GM18502 (cell line): Measurements from ENCODE around the gene TEX55.
"Not testable (repeated sequence)": the region's sequence is repeated elsewhere in the genome, so short reads cannot be mapped to it uniquely, and the experiment has no call there.

ENCODE experiments used
- ATAC-seq: cut with Tn5 transposase; IDR thresholded peaks from one replicate; pipeline ENCODE4 v1.9.1; 2021; ENCODE audit warnings: mild to moderate bottlenecking; ENCODE audit not compliant: unreplicated experiment, poor library complexity

The TEX55 gene

DNA sequence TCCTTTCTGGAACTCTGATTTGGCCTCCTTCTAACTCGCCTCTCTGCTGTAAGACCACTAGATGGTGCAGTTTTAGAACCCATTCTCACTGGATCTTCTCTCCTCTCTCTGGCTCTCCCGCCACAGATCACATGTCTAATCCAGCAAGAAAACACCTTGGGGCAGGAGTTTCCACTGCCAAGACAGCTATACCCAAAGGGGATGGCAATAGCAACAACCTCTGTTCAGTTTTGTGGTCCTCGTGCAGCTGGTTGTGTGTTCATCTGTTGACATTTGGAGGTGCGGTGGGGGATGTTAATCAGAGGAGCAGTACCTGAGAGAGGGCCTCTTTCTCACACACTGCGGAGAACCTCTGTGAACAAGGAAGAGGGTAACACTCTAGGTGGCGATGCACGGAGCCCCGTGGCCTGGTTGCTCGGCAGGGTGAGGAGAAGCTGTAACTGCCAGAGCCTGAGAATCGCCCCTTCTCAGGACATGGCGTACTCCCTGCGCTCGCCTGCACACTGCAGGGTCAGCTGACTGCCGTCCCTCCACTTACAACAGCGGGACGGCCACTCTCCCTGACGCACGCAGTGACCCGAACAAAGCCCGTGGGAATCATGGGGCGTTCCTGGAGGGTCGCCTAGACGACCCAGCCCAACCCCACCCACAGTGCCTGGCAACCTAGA is at the start of gene TEX55:
TEX55 (plus strand) TSS at position 666 of the 668 bp plus-strand sequence. CDS start 25 bp downstream, outside the sequence.
- peak; percentile 76 for ATAC-seq

GRCh38 chr3:119098003-119098402 is 48.0 kb upstream of the TEX55 start:
- ATAC-seq = no peak

GRCh38 chr3:119098619-119099222 is 47.2 kb upstream of the TEX55 start:
- ATAC-seq = no peak

GRCh38 chr3:119099785-119100184 is 46.2 kb upstream of the TEX55 start:
- ATAC-seq = no peak

DNA sequence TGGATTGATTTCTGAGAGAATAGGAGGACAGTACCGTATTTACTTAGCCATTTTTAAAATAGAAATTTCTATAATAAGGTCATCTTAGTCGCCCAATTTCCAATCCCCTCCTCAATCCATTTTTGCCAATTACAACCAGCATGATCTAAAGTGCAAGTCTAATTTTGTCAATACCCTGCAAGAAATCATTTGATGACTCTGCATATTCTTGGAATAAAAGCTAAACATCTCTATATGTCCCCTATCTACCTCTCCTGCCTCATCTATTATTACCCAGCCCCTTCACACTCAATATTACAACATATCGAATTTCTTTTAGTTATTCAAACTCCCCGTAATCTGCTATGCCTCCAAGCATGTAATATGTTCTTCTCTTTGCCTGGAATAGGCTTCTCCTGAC is 41.9 kb upstream of the TEX55 start:
- no peak for ATAC-seq

DNA sequence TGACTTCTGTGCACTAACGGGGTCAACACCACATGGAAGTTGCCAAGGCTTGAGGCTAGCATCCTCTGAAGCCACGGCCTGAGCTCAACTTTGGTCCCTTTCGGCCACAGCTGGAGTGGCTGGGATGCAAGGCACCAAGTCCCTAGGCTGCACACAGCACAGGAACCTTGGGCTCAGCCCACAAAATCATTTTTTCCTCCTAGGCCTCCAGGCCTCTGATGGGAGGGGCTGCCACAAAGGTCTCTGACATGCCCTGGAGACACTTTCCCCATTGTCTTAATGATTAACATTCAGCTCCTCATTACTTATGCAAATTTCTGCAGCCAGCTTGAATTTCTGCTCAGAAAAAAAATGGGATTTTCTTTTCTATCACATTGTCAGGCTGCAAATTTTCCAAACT is 27.6 kb upstream of the TEX55 start:
- not testable (repeated sequence) for ATAC-seq

DNA sequence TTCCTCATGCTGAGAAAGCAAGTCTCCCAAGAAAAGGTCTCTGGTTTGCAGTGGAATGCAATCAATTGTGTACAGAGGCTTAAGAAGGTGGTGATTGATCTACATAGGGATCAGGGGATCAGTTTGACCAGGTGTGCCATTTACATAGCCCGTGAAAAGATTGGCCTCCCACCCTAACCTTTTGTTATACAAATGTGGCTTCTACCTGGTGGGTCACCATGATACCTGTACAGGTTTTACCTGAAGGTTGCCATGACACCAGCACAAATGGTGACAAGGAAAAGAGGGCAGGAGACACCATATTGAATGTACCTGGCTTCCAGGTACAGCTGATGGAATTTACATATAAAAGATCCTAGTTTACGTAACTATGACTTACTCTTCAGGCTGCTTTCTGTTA is 25.5 kb upstream of the TEX55 start:
- ATAC-seq = no peak

GRCh38 chr3:119122350-119122749 is 23.6 kb upstream of the TEX55 start:
- no peak for ATAC-seq

DNA sequence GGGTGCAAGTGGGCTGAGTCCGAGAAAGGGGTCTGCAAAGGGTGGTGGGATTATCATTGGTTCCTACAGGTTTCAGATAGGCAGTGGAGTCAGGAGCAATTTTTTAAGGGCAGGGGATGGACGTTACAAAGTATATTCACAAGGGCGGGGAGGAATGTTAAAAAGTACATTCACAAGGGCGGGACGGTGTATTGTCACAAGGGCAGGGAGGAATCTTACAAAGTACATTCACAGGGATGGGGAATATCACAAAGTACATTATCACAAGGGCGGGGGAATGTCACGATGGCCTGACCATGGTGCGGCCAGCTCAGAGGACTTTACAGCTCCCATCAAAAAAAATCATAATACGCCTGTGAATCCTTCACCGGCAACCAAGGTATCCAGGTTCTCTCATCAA is 20.6 kb upstream of the TEX55 start:
- ATAC-seq = no peak

GRCh38 chr3:119125742-119126504 is 20.0 kb upstream of the TEX55 start:
- ATAC-seq = no peak

DNA sequence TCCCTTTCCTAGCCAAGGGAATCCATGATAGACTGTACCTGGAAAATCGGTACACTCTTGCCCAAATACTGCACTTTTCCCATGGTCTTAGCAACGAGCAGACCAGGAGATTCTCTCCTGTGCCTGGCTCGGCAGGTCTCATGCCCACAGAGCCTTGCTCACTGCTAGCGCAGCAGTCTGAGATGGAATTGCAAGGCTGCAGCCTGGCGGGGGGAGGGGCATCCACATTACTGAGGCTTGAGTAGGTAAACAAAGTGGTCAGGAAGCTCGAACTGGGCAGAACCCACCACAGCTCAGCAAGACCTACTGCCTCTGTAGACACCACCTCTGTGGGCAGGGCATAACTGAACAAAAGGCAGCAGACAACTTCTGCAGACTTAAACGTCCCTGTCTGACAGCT is 15.7 kb upstream of the TEX55 start:
- ATAC-seq = not testable (repeated sequence)

DNA sequence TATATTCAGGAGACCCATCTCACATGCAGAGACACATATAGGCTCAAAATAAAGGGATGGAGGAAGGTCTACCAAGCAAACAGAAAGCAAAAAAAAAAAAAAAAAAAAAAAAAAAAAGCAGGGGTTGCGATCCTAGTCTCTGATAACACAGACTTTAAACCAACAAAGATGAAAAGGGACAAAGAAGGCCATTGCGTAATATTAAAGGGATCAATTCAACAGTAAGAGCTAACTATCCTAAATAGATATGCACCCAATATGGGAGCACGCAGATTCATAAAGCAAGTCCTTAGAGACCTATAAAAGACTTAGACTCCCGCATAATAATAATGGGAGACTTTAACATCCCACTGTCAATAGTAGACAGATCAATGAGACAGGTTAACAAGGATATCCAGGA is 13.7 kb upstream of the TEX55 start:
- ATAC-seq = not testable (repeated sequence)

DNA sequence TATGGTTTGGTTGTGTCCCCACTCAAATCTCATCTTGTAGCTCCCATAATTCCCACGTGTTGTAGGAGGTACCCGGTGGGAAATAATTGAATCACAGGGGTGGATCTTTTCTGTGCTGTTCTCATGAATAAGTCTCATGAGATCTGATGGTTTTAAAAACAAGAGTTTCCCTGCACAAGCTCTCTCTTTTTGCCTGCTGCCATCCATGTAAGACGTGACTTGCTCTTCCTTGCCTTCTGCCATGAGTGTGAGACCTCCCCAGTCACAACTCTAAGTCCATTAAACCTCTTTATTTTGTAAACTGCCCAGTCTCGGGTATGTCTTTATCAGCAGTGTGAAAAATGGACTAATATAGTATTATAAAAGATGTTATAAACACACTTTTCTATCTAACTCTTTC is 6.6 kb upstream of the TEX55 start:
- not testable (repeated sequence) for ATAC-seq

- no peak for ATAC-seq
Measured at GRCh38 chr3:119140466-119140865, 5.5 kb upstream of the TEX55 start.

DNA sequence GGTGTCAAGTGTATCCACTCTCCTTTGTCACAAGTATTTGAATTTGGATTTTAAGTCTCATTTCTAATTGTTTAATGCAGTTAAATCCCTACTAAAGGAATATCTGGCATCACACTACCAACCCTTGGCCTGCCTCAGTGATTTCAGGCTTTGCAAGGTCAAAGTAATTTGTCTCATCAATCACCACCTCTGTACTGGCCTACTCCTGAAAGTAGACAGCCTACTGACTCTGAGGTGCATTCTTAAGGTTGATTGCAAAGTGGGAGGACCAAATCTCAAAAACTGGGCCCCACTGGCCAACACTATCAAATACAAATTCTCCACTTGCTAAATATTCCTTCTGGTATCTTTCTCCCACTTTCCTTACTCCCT is 851 bp upstream of the TEX55 start:
- peak; percentile 45 for ATAC-seq

DNA sequence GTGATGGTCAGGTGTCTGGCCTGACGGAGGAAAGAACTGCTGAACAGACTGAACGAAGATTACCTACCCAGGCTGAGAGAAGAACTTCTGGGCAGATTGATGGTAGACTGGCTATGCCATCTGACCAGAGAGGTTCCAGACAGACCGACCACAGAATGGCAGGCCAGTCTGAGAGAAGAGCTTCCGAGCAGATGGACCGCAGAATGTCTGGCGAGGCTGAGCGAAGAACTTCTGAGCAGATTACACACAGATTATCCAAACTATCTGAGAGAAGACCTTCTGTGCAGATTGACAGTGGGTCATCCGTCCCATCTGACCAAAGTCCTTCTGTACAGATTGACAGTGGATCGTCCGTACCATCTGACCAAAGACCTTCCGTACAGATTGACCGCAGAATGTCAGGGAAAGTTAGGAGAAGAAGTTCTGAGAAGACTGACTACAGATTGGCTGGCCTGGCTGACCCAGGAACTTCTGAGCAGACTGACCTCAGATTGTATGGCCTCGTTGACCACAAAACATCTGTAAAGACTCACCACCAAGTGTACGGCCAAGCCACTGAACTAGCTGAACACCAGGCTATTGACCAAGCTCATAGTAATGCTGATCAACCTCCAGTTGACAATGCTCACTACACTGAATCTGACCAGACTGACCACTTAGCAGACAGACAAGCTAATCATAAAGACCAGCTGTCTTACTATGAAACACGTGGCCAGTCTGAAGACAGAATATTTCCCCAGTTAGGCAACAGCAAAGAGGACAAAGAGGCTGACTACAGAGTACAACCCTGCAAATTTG is 812 bp downstream of the TEX55 start:
- ATAC-seq = no peak

- ATAC-seq = no peak
Measured at GRCh38 chr3:119147494-119147893, 1.5 kb downstream of the TEX55 start.

DNA sequence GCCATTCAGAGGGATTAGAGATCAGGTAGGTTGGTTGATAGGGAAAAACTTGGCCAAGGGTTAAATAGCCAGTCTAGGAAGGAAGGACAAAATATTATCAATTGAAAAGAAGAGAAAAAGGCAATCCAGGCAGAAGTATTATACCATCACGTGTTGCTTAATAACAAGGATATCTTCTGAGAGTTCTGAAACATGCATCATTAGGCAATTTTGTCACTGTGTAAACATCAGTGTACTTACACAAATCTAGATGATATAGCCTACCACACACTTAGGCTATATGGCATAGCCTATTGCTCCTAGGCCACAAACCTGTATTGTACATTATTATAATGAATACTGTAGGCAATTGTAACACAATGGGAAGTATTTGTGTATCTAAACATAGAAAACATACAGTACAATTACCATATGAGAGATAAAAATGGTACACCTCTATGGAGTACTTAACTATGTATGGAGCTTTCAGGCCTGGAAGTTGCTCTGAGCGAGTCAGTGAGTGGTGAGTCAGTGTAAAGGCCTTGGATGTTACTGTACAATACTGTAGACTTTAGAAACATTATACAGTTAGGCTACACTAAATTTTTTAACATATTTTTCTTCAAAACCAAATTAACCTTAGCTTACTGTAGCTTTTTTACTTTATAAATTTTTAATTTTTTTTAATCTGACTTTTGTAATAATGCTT is 2.7 kb downstream of the TEX55 start:
- no peak for ATAC-seq

DNA sequence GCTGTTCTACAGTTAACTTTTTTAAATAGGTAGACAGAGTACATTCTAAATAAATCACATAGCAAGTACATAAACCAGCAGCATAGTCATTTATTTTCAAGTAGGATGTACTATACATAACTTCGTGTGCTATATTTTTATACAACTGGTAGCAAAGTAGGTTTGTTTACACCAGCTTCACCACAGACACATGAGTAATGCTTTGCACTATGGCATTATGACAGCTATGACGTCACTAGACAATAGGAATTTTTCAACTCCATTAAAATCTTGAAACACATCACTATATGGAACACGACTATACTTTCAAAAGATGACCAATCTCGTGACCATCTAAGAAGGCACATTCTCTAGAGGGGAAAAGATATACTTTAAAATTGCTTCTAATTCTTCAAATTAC is 3.5 kb downstream of the TEX55 start:
- ATAC-seq = no peak

GRCh38 chr3:119156868-119157267 is 10.9 kb downstream of the TEX55 start:
- no peak for ATAC-seq
